Measurements from ENCODE around the gene SPTBN2. TPM values are rescaled to one million over a fixed set of nuclear protein-coding genes. Genes with fewer than 3 reads are reported as not detected.

The SPTBN2 gene
- total and polyA plus RNA-seq, 2 of the 8 experiments (the other 6 are each of a cell fraction or from before 2014, with no cell fraction given) = 19.1 to 69.0 TPM

- Histone ChIP-seq H3K27ac (ENCODE audit: low read depth, low read length) (no peak overlapping the region), H3K18ac (ENCODE audit: extremely low read depth, low read length) (no peak overlapping the region), H4K8ac (ENCODE audit: extremely low read depth, insufficient read depth, low read length) (no peak overlapping the region), H3K14ac (ENCODE audit: insufficient read length) (no peak overlapping the region), H3K79me2 (ENCODE audit: control insufficient read depth in 1 of 2, insufficient read depth in 2 of 2, low read length in 2 of 2) (no peaks in the 10 kb centered on the region), H2BK12ac (ENCODE audit: low read depth, low read length) (no peak overlapping the region), H3K23ac (ENCODE audit: insufficient read length) (no peak overlapping the region), H3K4me1 (replicated peaks in 1 of 4; ENCODE audit: control insufficient read depth in 3 of 4, insufficient read depth in 4 of 4, low read length in 3 of 4) (peaks cover 0 to 3% (median 1%) of the 10 kb centered on the region in 4 experiments; a peak in 2 of 7 replicates), H2BK20ac (ENCODE audit: low read length) (no peak overlapping the region), H3K4ac (replicated peaks; ENCODE audit: insufficient read length, low read depth, low read length) (no peak overlapping the region), H3K27me3 (replicated peaks in 1 of 4; ENCODE audit: control insufficient read depth in 3 of 4, extremely low read depth in 1 of 4, insufficient read depth in 3 of 4, low read length in 3 of 4) (no peaks in the 10 kb centered on the region), H3K4me2 (ENCODE audit: insufficient read depth in 1 of 2, low read depth in 2 of 2, low read length in 2 of 2) (no peak overlapping the region), H2AFZ (ENCODE audit: low read length) (no peak overlapping the region), H3K23me2 (ENCODE audit: low read depth, low read length) (no peaks in the 10 kb centered on the region), H3K9ac (replicated peaks in 1 of 4; ENCODE audit: extremely low read depth in 1 of 4, low read depth in 3 of 4, low read length in 3 of 4) (no peak overlapping the region), H2AK5ac (ENCODE audit: low read depth, low read length) (no peak overlapping the region), H3K4me3 (ENCODE audit: extremely low read depth in 1 of 4, insufficient read depth in 2 of 4, low read depth in 3 of 4, low read length in 4 of 4) (no peak overlapping the region), H3K9me3 (ENCODE audit: insufficient read depth in 2 of 2, low read depth in 1 of 2, low read length in 1 of 2) (no peaks in the 10 kb centered on the region), H2BK5ac (ENCODE audit: low read depth, low read length) (no peak overlapping the region), H2BK15ac (ENCODE audit: low read length) (no peak overlapping the region), H3K36me3 (ENCODE audit: control insufficient read depth in 2 of 4, insufficient read depth in 4 of 4, low read length in 3 of 4) (peaks cover 36 to 73% (median 68%) of the 10 kb centered on the region in 4 experiments), H2BK120ac (replicated peaks; ENCODE audit: low read depth, low read length) (no peak overlapping the region), H4K91ac (replicated peaks; ENCODE audit: insufficient read length, low read length) (no peak overlapping the region), H4K5ac (ENCODE audit: insufficient read length, low read depth, low read length) (no peak overlapping the region), H3K79me1 (ENCODE audit: low read depth, low read length) (no peaks in the 10 kb centered on the region), H4K20me1 (replicated peaks in 1 of 2; ENCODE audit: control insufficient read depth in 1 of 2, insufficient read depth in 2 of 2, low read length in 2 of 2) (peaks cover 0 to 6% of the 10 kb centered on the region in 2 experiments), H3K56ac (replicated peaks; ENCODE audit: insufficient read length, low read depth, low read length) (no peak overlapping the region)
- FAIRE-seq (no peak), DNase-seq (ENCODE audit: low read depth in 1 of 2, low spot score in 2 of 2) (no peak)
- POLR2A ChIA-PET (ENCODE audit: partially characterized antibody) = interaction anchor here (1.1 to 1.7 kb wide), 2 partner anchors 80 to 147 kb away, joined by 3 to 4 read pairs; partner anchors contain the start of genes RBM14 and RCE1
- 91% methylated on average over 9 of the region's 9 CpGs; no CpG with 5 or more reads in 1 of the 2 experiments for WGBS, 2 experiments (ENCODE audit: extremely low coverage in 1 of 2, insufficient coverage in 1 of 2, insufficient read length in 1 of 2, insufficient replicate concordance in 2 of 2, low coverage in 1 of 2, low lambda C conversion rate in 2 of 2, missing lambda C conversion rate in 1 of 2)
- TF ChIP-seq SUZ12 (IDR thresholded peaks at IDR 0.05; ENCODE audit: low read length) (no peak), RFX5 (IDR thresholded peaks at IDR 0.05; ENCODE audit: borderline replicate concordance, low read depth, low read length) (no peak), SIRT6 (IDR thresholded peaks at IDR 0.05; ENCODE audit: low read length) (no peak), MAFK (IDR thresholded peaks at IDR 0.05; ENCODE audit: low read depth, low read length) (no peak), TEAD4 (IDR thresholded peaks at IDR 0.05; ENCODE audit: low read depth, low read length) (no peak), NRF1 (IDR thresholded peaks at IDR 0.05; ENCODE audit: low read depth, low read length) (no peak), NANOG (IDR thresholded peaks at IDR 0.05; ENCODE audit: insufficient read depth, low read depth, low read length, poor library complexity, severe bottlenecking) (no peak), ASH2L (IDR thresholded peaks at IDR 0.05; ENCODE audit: low read length) (no peak), YY1 (IDR thresholded peaks at IDR 0.05; ENCODE audit: low read depth, low read length) (no peak), JUND (IDR thresholded peaks at IDR 0.05; ENCODE audit: low read length) (no peak), SP4 (IDR thresholded peaks at IDR 0.05; ENCODE audit: low read length) (no peak), FOSL1 (IDR thresholded peaks at IDR 0.05; ENCODE audit: insufficient read depth, low read depth, low read length) (no peak), RXRA (IDR thresholded peaks at IDR 0.05; ENCODE audit: insufficient read depth, low read depth, low read length) (no peak)
- CTCF ChIA-PET (ENCODE audit: partially characterized antibody) = interaction anchor here (0.6 to 7.5 kb wide), 13 partner anchors 9 to 325 kb away, joined by 3 to 90 read pairs (median 4); partner anchors contain the start of gene RBM4B
These were observed 32.9 kb downstream of the SPTBN2 start for GRCh38 chr11:66696146-66696545.

Data from H1 (cell line).